Peyer's patch (tissue), 4 donors: ENCODE data around the gene INPPL1. TPM values are rescaled to one million over a fixed set of nuclear protein-coding genes. Genes with fewer than 3 reads are reported as not detected.

Experiments
- DNase-seq, 3 donors: peaks; one replicate each; pipeline ENCODE4 v3.0.0-alpha.2; 2017 to 2019
- H3K27ac ChIP-seq, 4 donors: fragments of 200-600 bp; sonication (generic); one replicate each; pipeline ENCODE4 v1.5.1; 2016 to 2019
- H3K27me3 ChIP-seq, 2 donors: fragments of 200-600 bp; sonication (generic); one replicate each; pipeline ENCODE4 v1.5.1; 2019
- H3K36me3 ChIP-seq, 3 donors: fragments of 200-600 bp; sonication (generic); one replicate each; pipeline ENCODE4 v1.5.1; 2016 to 2019
- H3K4me1 ChIP-seq, 4 donors: fragments of 200-600 bp; sonication (generic); one replicate each; pipeline ENCODE4 v1.5.1; 2016 to 2019
- H3K4me3 ChIP-seq, 4 donors: fragments of 200-600 bp; sonication (generic); 1 replicate in 3 of 4; 2 replicates in 1 of 4; pipeline ENCODE4 v1.5.1; 2016 to 2019; ENCODE audit warnings: mild to moderate bottlenecking in 1 of 4
- H3K9me3 ChIP-seq, 4 donors: fragments of 200-600 bp; sonication (generic); one replicate each; pipeline ENCODE4 v1.5.1; 2016 to 2019; ENCODE audit warnings: mild to moderate bottlenecking in 1 of 4
- CTCF ChIP-seq, 6 experiments: fragments of 450-650 bp in 4 of 6; fragments of 200-600 bp in 2 of 6; sonication (generic) in 1 of 6; IDR thresholded peaks; one replicate each; pipeline ENCODE4 v1.5.1; 2017 to 2019; ENCODE audit warnings: antibody characterized with exemption in 6 of 6, mild to moderate bottlenecking in 3 of 6, moderate library complexity in 1 of 6
- POLR2A ChIP-seq, 2 donors: fragments of 450-650 bp; IDR thresholded peaks; one replicate each; pipeline ENCODE4 v1.5.1; 2017; ENCODE audit warnings: antibody characterized with exemption in 2 of 2, mild to moderate bottlenecking in 2 of 2, moderate library complexity in 2 of 2
- total RNA-seq, 4 donors: library from RNA; depleted of rRNA; stranded (reverse); fragments of >200 nt; gene quantifications; one replicate each; pipeline ENCODE4 v1.1.0, GENCODE V29; 2016

INPPL1 gene
- total RNA-seq, 4 donors from 2014 or later, result 106 to 198 (median 179) TPM

- DNase-seq, result no peak
- Histone ChIP-seq H3K36me3 (no peaks in the 10 kb centered on the region), H3K4me1 (peaks cover 4 to 28% (median 11%) of the 10 kb centered on the region in 4 donors), H3K27ac (peak overlapping the region; percentile 94 to 100 (median 98)), H3K9me3 (no peaks in the 10 kb centered on the region), H3K4me3 (peak overlapping the region; percentile 88 to 98 (median 92)), H3K27me3 (no peaks in the 10 kb centered on the region)
- TF ChIP-seq POLR2A (IDR thresholded peaks at IDR 0.05) (no peak), CTCF (IDR thresholded peaks at IDR 0.05) (no peak)
Observed at GRCh38 chr11:72222106-72222891, 2.3 kb upstream of the INPPL1 start.

- DNase-seq, result peak; percentile 96 to 98 (median 97)
Observed at GRCh38 chr11:72222907-72223614, 1.5 kb upstream of the INPPL1 start.

GRCh38 chr11:72223615-72224563 lies 678 bp upstream of the INPPL1 start:
- Histone ChIP-seq H3K36me3 (peaks cover 0 to 8% (median 0%) of the 10 kb centered on the region in 3 donors), H3K27ac (peak overlapping the region; percentile 94 to 100 (median 98)), H3K9me3 (no peaks in the 10 kb centered on the region), H3K4me1 (peaks cover 4 to 28% (median 11%) of the 10 kb centered on the region in 4 donors), H3K4me3 (peak overlapping the region; percentile 88 to 98 (median 92)), H3K27me3 (no peaks in the 10 kb centered on the region)
- TF ChIP-seq POLR2A (IDR thresholded peaks at IDR 0.05), result no peak
- TF ChIP-seq CTCF (IDR thresholded peaks at IDR 0.05), result no peak
- DNase-seq, result peak; percentile 62 to 87 (median 87)

More at GRCh38 chr11:72222907-72223614, 1.5 kb upstream of the INPPL1 start:
- peak overlapping the region; percentile 94 to 100 (median 98) for H3K27ac ChIP-seq
- no peaks in the 10 kb centered on the region for H3K9me3 ChIP-seq
- TF ChIP-seq POLR2A (IDR thresholded peaks at IDR 0.05) (peak; percentile 49 to 55), CTCF (IDR thresholded peaks at IDR 0.05) (peak; percentile 6 to 64 (median 50))
- peaks cover 4 to 28% (median 11%) of the 10 kb centered on the region in 4 donors for H3K4me1 ChIP-seq
- peak overlapping the region; percentile 88 to 98 (median 92) for H3K4me3 ChIP-seq
- H3K36me3 ChIP-seq, result peaks cover 0 to under 1% (median 0%) of the 10 kb centered on the region in 3 donors
- H3K27me3 ChIP-seq, result no peaks in the 10 kb centered on the region

GRCh38 chr11:72225411-72225951 lies 914 bp downstream of the INPPL1 start:
- H3K27me3 ChIP-seq, result no peaks in the 10 kb centered on the region
- H3K36me3 ChIP-seq, result peaks cover 0 to 24% (median 0%) of the 10 kb centered on the region in 3 donors
- H3K4me1 ChIP-seq, result peaks cover 4 to 28% (median 11%) of the 10 kb centered on the region in 4 donors
- TF ChIP-seq POLR2A (IDR thresholded peaks at IDR 0.05) (no peak), CTCF (IDR thresholded peaks at IDR 0.05) (no peak)
- H3K9me3 ChIP-seq, result no peaks in the 10 kb centered on the region
- peak overlapping the region; percentile 88 to 98 (median 92) for H3K4me3 ChIP-seq
- DNase-seq, result peak in 1 of 3 donors; percentile 35
- H3K27ac ChIP-seq, result peak overlapping the region; percentile 94 to 100 (median 98)
